Heart left ventricle (tissue), 16 donors: ENCODE measurements around the gene ETF1. TPM values are rescaled to one million over a fixed set of nuclear protein-coding genes. Genes with fewer than 3 reads are reported as not detected.

Experiments
- ATAC-seq, 4 donors: fragments of 200-7000 bp; cut with Tn5 transposase; one replicate each; pipeline ENCODE4 v1.9.1; 2020 to 2022; ENCODE audit warnings: moderate library complexity in 4 of 4, mild to moderate bottlenecking in 3 of 4, moderate number of reproducible peaks in 1 of 4
- DNase-seq, 5 donors: peaks; one replicate each; pipeline ENCODE4 v3.0.0-alpha.2; 2020
- H3K27ac ChIP-seq, 12 donors: fragments of 200-600 bp; sonication (generic) in 4 of 12; one replicate each; pipeline versions ENCODE4 v1.5.0 to v1.8.0; 2016 to 2022; ENCODE audit warnings: mild to moderate bottlenecking in 2 of 12
- H3K27me3 ChIP-seq, 9 donors: fragments of 200-600 bp; sonication (generic) in 2 of 9; one replicate each; pipeline versions ENCODE4 v1.5.1 to v1.8.0; 2016 to 2022; ENCODE audit warnings: mild to moderate bottlenecking in 3 of 9
- H3K36me3 ChIP-seq, 9 donors: fragments of 200-600 bp; sonication (generic) in 2 of 9; one replicate each; pipeline versions ENCODE4 v1.5.0 to v1.8.0; 2018 to 2022; ENCODE audit warnings: mild to moderate bottlenecking in 2 of 9
- H3K4me1 ChIP-seq, 12 donors: fragments of 200-600 bp; sonication (generic) in 4 of 12; one replicate each; pipeline versions ENCODE4 v1.5.0 to v1.8.0; 2016 to 2022; ENCODE audit warnings: mild to moderate bottlenecking in 3 of 12
- H3K4me3 ChIP-seq, 12 donors: fragments of 200-600 bp; sonication (generic) in 4 of 12; one replicate each; pipeline versions ENCODE4 v1.5.0 to v1.8.0; 2017 to 2022; ENCODE audit warnings: mild to moderate bottlenecking in 9 of 12, moderate library complexity in 4 of 12
- H3K9me3 ChIP-seq, 12 donors: fragments of 200-600 bp; sonication (generic) in 4 of 12; one replicate each; pipeline versions ENCODE4 v1.5.0 to v1.8.0; 2016 to 2022; ENCODE audit warnings: mild to moderate bottlenecking in 1 of 12
- CTCF ChIP-seq, 12 donors: fragments of 200-600 bp; sonication (generic) in 4 of 12; IDR thresholded peaks; one replicate each; pipeline versions ENCODE4 v1.5.0 to v1.8.0; 2018 to 2022; ENCODE audit warnings: antibody characterized with exemption in 12 of 12, mild to moderate bottlenecking in 5 of 12
- POLR2A ChIP-seq, 2 donors: fragments of 450-650 bp; IDR thresholded peaks; one replicate each; pipeline ENCODE4 v1.6.1; 2017; ENCODE audit warnings: antibody characterized with exemption in 2 of 2, mild to moderate bottlenecking in 2 of 2, moderate library complexity in 2 of 2
- WGBS, 4 donors: extraction: QIAGEN DNeasy Blood & Tissue Kit in 2 of 4; methylation state at CpG; one replicate each; pipeline versions ENCODE4 v1.1.5 to v1.1.7; 2013 to 2018; 5-methylcytosine and 5-hydroxymethylcytosine counted together
- intact Hi-C, 10 donors: fragments of 100-400 bp; cut with DNase I; formaldehyde crosslinking; loops; one replicate each; pipeline versions ENCODE4 v1.11.1 to v1.14.2; 2022
- polyA plus RNA-seq, 2 donors: library from polyadenylated mRNA; stranded (reverse); fragments of 200-250 nt; gene quantifications; one replicate each; pipeline ENCODE4 v1.2.3, GENCODE V29; 2013
- total RNA-seq, 9 donors: library from RNA; depleted of rRNA in 2 of 9; stranded (reverse); fragments of >200 nt in 2 of 9; fragmentation: NEBNext Ultra II Directional in 3 of 9; extraction: Animal tissue kit (Norgen Biotek cat#: 25700) in 3 of 9; gene quantifications; one replicate each; pipeline versions ENCODE4 v1.1.0 to v1.2.4, GENCODE V29; 2016 to 2023
- donor health status: ischemic (EF 13 %, LVEDD 7.1; RV severe dilation, severe dysfunction).
- donor health status: healthy with polysubstance abuse.
- donor health status: DM: no; HTN: yes; CAD: no.
- donor health status: DM: no; HTN: no; CAD: no.
- donor health status: ischemic (EF 25% LVEDD 6.9; RV normal size, moderate dysfunction).
- donor health status: ischemic (EF 25% LVEDD 5.7; RV mildly dilated, moderate dysfunction).
- donor health status: healthy.
- donor health status: DM: yes; HTN: yes; CAD: no.
- donor health status: ischemic (EF 35%, LVEDD 5.7; RV mildly dilated, moderate dysfunction).
- donor health status: nonischemic (EF 11% LVEDD 7.7; RV severe dilation, severe dysfunction).
- donor health status: DM: yes; HTN: yes; CAD: no.
- donor health status: PGD.
- donor health status: ischemic (EF 29% LVEDD 5.4; RV normal size, mild dysfunction).
- donor health status: nonischemic (EF 23%, LVEDD 6.1; RV moderate dilation, normal function).

Gene ETF1
- total and polyA plus RNA-seq, 11 donors: 19.0 to 116 (median 81.8) TPM

DNA sequence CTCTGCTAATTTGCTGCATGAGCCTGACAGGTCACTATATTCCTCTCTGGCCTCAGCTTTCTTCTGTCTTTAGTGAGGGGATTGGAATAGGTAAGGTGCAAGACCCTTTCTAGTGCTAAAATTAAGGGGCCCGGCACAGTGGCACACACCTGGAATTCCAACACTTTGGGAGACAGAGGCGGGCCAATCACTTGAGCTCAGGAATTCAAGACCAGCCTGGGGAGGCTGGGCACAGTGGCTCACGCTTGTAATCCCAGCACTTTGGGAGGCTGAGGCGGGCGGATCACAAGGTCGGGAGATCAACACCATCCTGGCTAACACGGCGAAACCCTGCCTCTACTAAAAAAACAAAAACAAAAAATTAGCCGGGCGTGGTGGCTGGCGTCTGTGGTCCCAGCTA, 40.5 kb downstream of the ETF1 start:
- H3K36me3 ChIP-seq: peaks cover 0 to 20% (median 15%) of the 10 kb centered on the region in 9 donors
- no peak for DNase-seq
- H3K4me3 ChIP-seq: no peak overlapping the region
- intact Hi-C loops: loop anchor here in 7 of 10 donors (2.0 to 10.0 kb wide), 5 partner anchors 35 to 278 kb away; partner anchors contain the start of gene EGR1 (in 1 of the 7)
- TF ChIP-seq POLR2A (IDR thresholded peaks at IDR 0.05) (no peak), CTCF (IDR thresholded peaks at IDR 0.05) (no peak)
- no peaks in the 10 kb centered on the region for H3K9me3 ChIP-seq
- ATAC-seq: no peak
- H3K4me1 ChIP-seq: peaks cover 0 to 26% (median 8%) of the 10 kb centered on the region in 12 donors
- H3K27ac ChIP-seq: no peak overlapping the region
- H3K27me3 ChIP-seq: no peaks in the 10 kb centered on the region
- 85 to 91% (median 88%) methylated on average over 11 of the region's 11 CpGs for WGBS, 4 donors

GRCh38 chr5:138502121-138502520, 40.9 kb downstream of the ETF1 start:
- intact Hi-C loops: loop anchor here in 7 of 10 donors (2.0 to 10.0 kb wide), 5 partner anchors 35 to 277 kb away; partner anchors contain the start of gene EGR1 (in 1 of the 7)
- no peak for ATAC-seq

DNA sequence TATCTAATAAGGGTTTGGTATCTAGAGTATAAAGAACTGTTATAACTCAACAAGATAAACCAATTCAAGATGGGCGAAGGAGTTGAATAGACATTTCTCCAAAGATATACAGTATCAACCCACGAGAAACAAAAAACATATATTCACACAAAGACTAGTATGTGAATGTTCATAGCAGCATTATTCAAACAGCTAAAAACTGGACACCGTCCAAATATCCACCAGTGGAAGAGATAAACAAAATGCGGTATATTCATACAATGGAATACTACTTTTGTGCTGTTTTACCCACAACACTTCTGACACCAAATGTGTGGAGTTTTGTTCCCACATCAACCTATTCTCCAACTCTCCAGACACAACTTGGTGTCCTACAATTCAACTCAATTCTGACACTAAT, 44.7 kb downstream of the ETF1 start:
- Histone ChIP-seq H3K27me3 (no peaks in the 10 kb centered on the region), H3K9me3 (no peaks in the 10 kb centered on the region), H3K27ac (no peak overlapping the region), H3K4me3 (no peak overlapping the region), H3K36me3 (no peaks in the 10 kb centered on the region), H3K4me1 (peaks cover 0 to 10% (median under 1%) of the 10 kb centered on the region in 12 donors)
- DNase-seq: no peak
- TF ChIP-seq POLR2A (IDR thresholded peaks at IDR 0.05): no peak
- no peak for TF ChIP-seq CTCF (IDR thresholded peaks at IDR 0.05)
- 59 to 72% (median 64%) methylated on average over 4 of the region's 4 CpGs for WGBS, 4 donors
- no peak for ATAC-seq
- intact Hi-C loops: no loop called here

More at GRCh38 chr5:138502121-138502520, 40.9 kb downstream of the ETF1 start:
- no peaks in the 10 kb centered on the region for H3K27me3 ChIP-seq
- H3K4me3 ChIP-seq: no peak overlapping the region
- no peak for TF ChIP-seq POLR2A (IDR thresholded peaks at IDR 0.05)
- TF ChIP-seq CTCF (IDR thresholded peaks at IDR 0.05): no peak
- H3K36me3 ChIP-seq: peaks cover 0 to 16% (median 11%) of the 10 kb centered on the region in 9 donors
- peaks cover 0 to 26% (median 8%) of the 10 kb centered on the region in 12 donors for H3K4me1 ChIP-seq
- no peak for DNase-seq
- no peaks in the 10 kb centered on the region for H3K9me3 ChIP-seq
- no peak overlapping the region for H3K27ac ChIP-seq
- 83 to 92% (median 88%) methylated on average over 4 of the region's 4 CpGs for WGBS, 4 donors

DNA sequence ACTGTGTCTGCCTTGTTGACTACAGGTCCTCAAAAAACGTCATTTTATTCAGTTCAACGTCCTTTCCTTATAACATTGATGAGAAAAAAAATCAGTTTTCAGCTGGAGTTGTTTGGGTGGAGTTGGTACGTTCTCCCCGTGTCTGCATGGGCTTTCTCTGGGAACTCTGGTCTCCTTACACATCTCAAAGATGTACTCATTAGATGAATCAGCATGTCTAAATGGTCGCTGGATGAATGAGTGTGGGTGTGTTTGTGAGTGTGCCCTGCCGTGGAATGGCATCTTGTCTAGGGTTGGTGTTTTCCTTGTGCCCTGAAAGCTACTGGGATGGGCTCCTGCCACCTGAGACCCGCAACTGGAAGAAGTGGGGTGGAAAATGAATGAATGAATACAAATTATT, 47.7 kb downstream of the ETF1 start:
- no peaks in the 10 kb centered on the region for H3K9me3 ChIP-seq
- 89 to 90% (median 90%) methylated on average over 7 of the region's 7 CpGs for WGBS, 4 donors
- H3K36me3 ChIP-seq: no peaks in the 10 kb centered on the region
- no peak overlapping the region for H3K27ac ChIP-seq
- H3K27me3 ChIP-seq: peaks cover 0 to 10% (median 0%) of the 10 kb centered on the region in 9 donors
- TF ChIP-seq CTCF (IDR thresholded peaks at IDR 0.05) (no peak), POLR2A (IDR thresholded peaks at IDR 0.05) (no peak)
- ATAC-seq (no peak), DNase-seq (no peak)
- intact Hi-C loops: no loop called here
- no peak overlapping the region for H3K4me3 ChIP-seq
- H3K4me1 ChIP-seq: peaks cover 0 to 28% (median 19%) of the 10 kb centered on the region in 12 donors
